ENCODE data around the gene CCDC14. TPM values are rescaled to one million over a fixed set of nuclear protein-coding genes. Genes with fewer than 3 reads are reported as not detected.

Gene CCDC14
- total and polyA plus RNA-seq, 9 of the 15 experiments (the other 6 are each of a cell fraction or from before 2014, with no cell fraction given): 18.6 to 107 (median 57.3) TPM

DNA sequence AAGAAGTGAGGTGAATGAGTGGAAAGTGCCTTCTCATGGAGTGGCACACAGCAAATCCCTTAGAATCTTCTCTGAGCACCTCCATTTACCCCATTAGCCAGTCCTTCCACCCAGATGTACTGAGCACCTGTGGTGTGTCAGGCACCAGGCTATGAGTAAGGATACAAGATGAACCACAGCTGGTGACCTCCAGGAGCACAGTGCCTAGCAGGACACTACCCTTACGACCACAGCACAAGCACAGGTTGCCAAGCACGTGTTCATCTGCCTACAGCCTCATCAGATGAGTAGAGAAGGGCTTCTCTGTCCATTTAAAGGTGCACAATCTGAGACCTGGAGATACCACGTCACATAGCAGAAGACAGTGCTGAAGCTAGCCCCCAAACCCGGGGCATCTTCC is 83.1 kb downstream of the CCDC14 start (continued):
- TF ChIP-seq, protein P1, sequence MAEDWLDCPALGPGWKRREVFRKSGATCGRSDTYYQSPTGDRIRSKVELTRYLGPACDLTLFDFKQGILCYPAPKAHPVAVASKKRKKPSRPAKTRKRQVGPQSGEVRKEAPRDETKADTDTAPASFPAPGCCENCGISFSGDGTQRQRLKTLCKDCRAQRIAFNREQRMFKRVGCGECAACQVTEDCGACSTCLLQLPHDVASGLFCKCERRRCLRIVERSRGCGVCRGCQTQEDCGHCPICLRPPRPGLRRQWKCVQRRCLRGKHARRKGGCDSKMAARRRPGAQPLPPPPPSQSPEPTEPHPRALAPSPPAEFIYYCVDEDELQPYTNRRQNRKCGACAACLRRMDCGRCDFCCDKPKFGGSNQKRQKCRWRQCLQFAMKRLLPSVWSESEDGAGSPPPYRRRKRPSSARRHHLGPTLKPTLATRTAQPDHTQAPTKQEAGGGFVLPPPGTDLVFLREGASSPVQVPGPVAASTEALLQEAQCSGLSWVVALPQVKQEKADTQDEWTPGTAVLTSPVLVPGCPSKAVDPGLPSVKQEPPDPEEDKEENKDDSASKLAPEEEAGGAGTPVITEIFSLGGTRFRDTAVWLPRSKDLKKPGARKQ (CRISPR knock-in tag; IDR thresholded peaks at IDR 0.05): no peak
- TF ChIP-seq CBFA2T3 (IDR thresholded peaks at IDR 0.05): no peak
- TF ChIP-seq TEAD4 (IDR thresholded peaks at IDR 0.05; ENCODE audit: low read length): no peak
- no peak for TF ChIP-seq TEAD4 (CRISPR knock-in tag; IDR thresholded peaks at IDR 0.05; ENCODE audit: borderline replicate concordance)
- TF ChIP-seq YY1 (IDR thresholded peaks at IDR 0.05; ENCODE audit: borderline replicate concordance in 1 of 3, control insufficient read depth in 1 of 3, extremely low read depth in 1 of 3, insufficient read depth in 3 of 3, insufficient read length in 1 of 3, insufficient replicate concordance in 2 of 3, low read depth in 1 of 3, low read length in 2 of 3): no peak

DNA sequence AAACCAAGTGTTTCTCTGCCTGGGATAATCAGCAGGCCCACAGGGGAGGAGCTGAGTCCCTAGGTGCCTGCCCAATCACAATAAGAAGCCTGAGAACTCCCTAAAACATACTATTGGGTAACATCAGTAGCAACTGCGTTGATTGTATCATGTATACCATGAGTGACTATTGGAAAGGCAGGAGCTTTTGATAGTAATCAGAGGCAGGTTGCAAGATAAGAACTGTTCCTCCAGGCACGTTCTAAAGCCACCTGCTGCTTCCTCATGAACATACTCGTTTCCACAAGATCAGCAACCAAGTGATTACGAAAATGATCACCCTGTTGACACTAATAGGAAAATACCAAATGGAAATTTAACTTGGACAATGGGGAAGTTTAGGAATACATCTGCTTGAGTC is 83.6 kb downstream of the CCDC14 start:
- H3K9ac ChIP-seq (ENCODE audit: insufficient read depth in 1 of 2, low read depth in 2 of 2, low read length in 2 of 2): no peak overlapping the region
- in situ Hi-C loops (cut with MboI) (no loop called here), intact Hi-C loops (cut with micrococcal nuclease) (no loop called here)
- BruUV-seq (replicated peaks): no TSS peak
- CTCF ChIA-PET (ENCODE audit: low intra/inter-chr PET ratio): no interaction called here
- no peak overlapping the region for H3K27ac ChIP-seq (ENCODE audit: extremely low read depth, low read depth, low read length)
- H4K20me1 ChIP-seq (replicated peaks; ENCODE audit: control insufficient read depth, insufficient read depth, low read length): no peaks in the 10 kb centered on the region
- no peaks in the 10 kb centered on the region; a peak in 1 of 5 replicates for H3K27me3 ChIP-seq (ENCODE audit: control insufficient read depth in 2 of 2, insufficient read depth in 2 of 2, low read length in 2 of 2)
- H2AFZ ChIP-seq (ENCODE audit: low read depth, low read length): no peak overlapping the region
- no peak overlapping the region for H3K4me3 ChIP-seq
- WGBS (ENCODE audit: insufficient coverage, low coverage, missing lambda C conversion rate): 2% methylated on average over 4 of the region's 4 CpGs
- no peak for DNase-seq (ENCODE audit: extremely low read depth in 1 of 4, low spot score in 3 of 4)
- no peaks in the 10 kb centered on the region for H3K36me3 ChIP-seq (ENCODE audit: control insufficient read depth, insufficient read depth, low read length)
- H3K79me2 ChIP-seq (ENCODE audit: control insufficient read depth, insufficient read depth, low read length): no peaks in the 10 kb centered on the region
- POLR2A ChIA-PET: no interaction called here
- no peaks in the 10 kb centered on the region for H3K9me3 ChIP-seq (replicated peaks; ENCODE audit: control insufficient read depth, insufficient read depth, low read depth, low read length)
- H3K9me1 ChIP-seq (ENCODE audit: control insufficient read depth, insufficient read depth, low read length): no peaks in the 10 kb centered on the region
- H3K4me1 ChIP-seq (replicated peaks in 1 of 2; ENCODE audit: control insufficient read depth in 2 of 2, insufficient read depth in 2 of 2, low read length in 2 of 2): no peaks in the 10 kb centered on the region
- no peak for FAIRE-seq
- H3K4me2 ChIP-seq (ENCODE audit: insufficient read depth, low read length): no peak overlapping the region
- no peak for ATAC-seq
- TF ChIP-seq ZNF311 (CRISPR knock-in tag; IDR thresholded peaks at IDR 0.05): no peak
- no peak for TF ChIP-seq ZNF696 (CRISPR knock-in tag; conservative IDR thresholded peaks at IDR 0.05)
- TF ChIP-seq MYBL2 (IDR thresholded peaks at IDR 0.05; ENCODE audit: low read depth): no peak
- no peak for TF ChIP-seq MYBL2 (CRISPR knock-in tag; IDR thresholded peaks at IDR 0.05; ENCODE audit: borderline replicate concordance)
- no peak for TF ChIP-seq EHMT2 (IDR thresholded peaks at IDR 0.05)
- TF ChIP-seq DIDO1 (tag; IDR thresholded peaks at IDR 0.05; ENCODE audit: low read depth): no peak
- TF ChIP-seq CBFA2T2 (conservative IDR thresholded peaks at IDR 0.05): no peak
- no peak for TF ChIP-seq MEIS2 (IDR thresholded peaks at IDR 0.05; ENCODE audit: partially characterized antibody)
- TF ChIP-seq KDM2B (CRISPR knock-in tag; IDR thresholded peaks at IDR 0.05): no peak
- TF ChIP-seq, protein P2, sequence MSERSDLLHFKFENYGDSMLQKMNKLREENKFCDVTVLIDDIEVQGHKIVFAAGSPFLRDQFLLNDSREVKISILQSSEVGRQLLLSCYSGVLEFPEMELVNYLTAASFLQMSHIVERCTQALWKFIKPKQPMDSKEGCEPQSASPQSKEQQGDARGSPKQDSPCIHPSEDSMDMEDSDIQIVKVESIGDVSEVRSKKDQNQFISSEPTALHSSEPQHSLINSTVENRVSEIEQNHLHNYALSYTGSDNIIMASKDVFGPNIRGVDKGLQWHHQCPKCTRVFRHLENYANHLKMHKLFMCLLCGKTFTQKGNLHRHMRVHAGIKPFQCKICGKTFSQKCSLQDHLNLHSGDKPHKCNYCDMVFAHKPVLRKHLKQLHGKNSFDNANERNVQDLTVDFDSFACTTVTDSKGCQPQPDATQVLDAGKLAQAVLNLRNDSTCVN (CRISPR knock-in tag; IDR thresholded peaks at IDR 0.05): no peak
- no peak for TF ChIP-seq FOXK2 (conservative IDR thresholded peaks at IDR 0.05 in 1 of 2, IDR thresholded peaks at IDR 0.05 in 1 of 2; ENCODE audit: low read depth in 2 of 2)
- no peak for TF ChIP-seq ZNF584 (CRISPR knock-in tag; IDR thresholded peaks at IDR 0.05; ENCODE audit: low read depth)
- TF ChIP-seq, protein P3, sequence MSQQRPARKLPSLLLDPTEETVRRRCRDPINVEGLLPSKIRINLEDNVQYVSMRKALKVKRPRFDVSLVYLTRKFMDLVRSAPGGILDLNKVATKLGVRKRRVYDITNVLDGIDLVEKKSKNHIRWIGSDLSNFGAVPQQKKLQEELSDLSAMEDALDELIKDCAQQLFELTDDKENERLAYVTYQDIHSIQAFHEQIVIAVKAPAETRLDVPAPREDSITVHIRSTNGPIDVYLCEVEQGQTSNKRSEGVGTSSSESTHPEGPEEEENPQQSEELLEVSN (IDR thresholded peaks at IDR 0.05; ENCODE audit: borderline replicate concordance in 1 of 2, extremely low read depth in 1 of 2, insufficient read depth in 1 of 2, insufficient read length in 1 of 2, low read depth in 1 of 2, low read length in 1 of 2, poor library complexity in 1 of 2, severe bottlenecking in 1 of 2): no peak
